ENCODE measurements around the gene GRM8. TPM values are rescaled to one million over a fixed set of nuclear protein-coding genes. Genes with fewer than 3 reads are reported as not detected.
A peak's percentile ranks its signal among the peaks of the same experiment; 100 is the strongest.

The GRM8 gene
- total RNA-seq, 1 donor from 2014 or later: 7.8 TPM

DNA sequence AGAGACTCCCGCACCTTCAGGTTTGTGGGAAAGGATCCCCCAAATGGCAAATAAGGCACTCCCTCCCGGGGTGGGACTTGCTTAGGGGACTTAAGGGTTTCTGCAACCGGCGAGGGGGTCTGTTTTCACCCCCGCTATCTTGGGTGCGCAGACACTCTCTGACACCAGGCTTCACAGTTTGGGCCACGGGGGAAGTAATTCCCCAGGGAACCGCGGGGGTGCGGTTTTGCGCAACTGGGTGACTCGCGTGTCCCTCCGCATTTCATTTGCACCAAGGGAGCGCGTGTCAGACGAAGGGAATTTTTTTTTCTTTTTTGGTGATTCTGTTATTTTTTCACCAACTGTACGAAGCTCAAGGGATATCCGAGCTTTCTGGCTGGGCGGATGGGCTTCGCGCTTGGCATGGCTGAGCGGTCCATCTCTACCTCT lies 1.7 kb downstream of the GRM8 start:
- TF ChIP-seq CTCF (IDR thresholded peaks at IDR 0.05; ENCODE audit: partially characterized antibody, unreplicated experiment): no peak
- peak overlapping the region; percentile 64 for H3K4me3 Mint-ChIP-seq (ENCODE audit: unreplicated experiment)
- peaks cover 6% of the 10 kb centered on the region for H3K4me1 Mint-ChIP-seq (ENCODE audit: low read depth, unreplicated experiment)
- H3K27ac Mint-ChIP-seq (ENCODE audit: unreplicated experiment): no peak overlapping the region
- peaks cover 14% of the 10 kb centered on the region for H3K27me3 Mint-ChIP-seq (ENCODE audit: unreplicated experiment)
- DNase-seq: no peak
- H3K9me3 Mint-ChIP-seq (ENCODE audit: unreplicated experiment): peaks cover 2% of the 10 kb centered on the region
- peaks cover 4% of the 10 kb centered on the region for H3K36me3 Mint-ChIP-seq (ENCODE audit: unreplicated experiment)

GRCh38 chr7:127250312-127251035 lies 2.3 kb downstream of the GRM8 start:
- Mint-ChIP-seq H3K4me3 (ENCODE audit: unreplicated experiment) (no peak overlapping the region), H3K27me3 (ENCODE audit: unreplicated experiment) (peaks cover 14% of the 10 kb centered on the region)

DNA sequence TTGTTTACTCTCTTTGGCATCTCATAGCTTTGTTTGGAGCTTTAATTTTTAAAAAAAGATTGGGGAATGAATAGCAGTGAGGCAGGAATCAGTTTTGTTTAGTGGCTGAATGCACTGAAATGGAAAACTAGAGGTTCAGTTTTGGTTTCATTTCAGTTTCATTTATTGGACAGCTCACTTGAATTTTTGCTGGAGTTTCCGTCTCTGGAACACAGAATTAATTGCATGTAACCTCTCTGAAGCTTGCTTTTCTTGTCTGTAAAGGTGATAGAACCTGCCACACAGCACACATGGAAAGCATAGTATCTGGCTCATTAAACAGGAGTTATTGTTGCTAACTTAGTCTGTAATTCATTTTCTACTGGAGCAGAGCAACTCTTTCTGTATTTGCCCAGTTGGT lies 7.1 kb downstream of the GRM8 start:
- Mint-ChIP-seq H3K4me3 (ENCODE audit: unreplicated experiment) (no peak overlapping the region), H3K4me1 (ENCODE audit: low read depth, unreplicated experiment) (peaks cover 16% of the 10 kb centered on the region), H3K27ac (ENCODE audit: unreplicated experiment) (peak overlapping the region; percentile 21), H3K27me3 (ENCODE audit: unreplicated experiment) (peaks cover 8% of the 10 kb centered on the region), H3K36me3 (ENCODE audit: unreplicated experiment) (peaks cover 4% of the 10 kb centered on the region), H3K9me3 (ENCODE audit: unreplicated experiment) (peaks cover 2% of the 10 kb centered on the region)
- DNase-seq: no peak
- no peak for TF ChIP-seq CTCF (IDR thresholded peaks at IDR 0.05; ENCODE audit: partially characterized antibody, unreplicated experiment)

More at GRCh38 chr7:127250312-127251035, 2.3 kb downstream of the GRM8 start:
- Mint-ChIP-seq H3K36me3 (ENCODE audit: unreplicated experiment) (peaks cover 4% of the 10 kb centered on the region), H3K9me3 (ENCODE audit: unreplicated experiment) (peaks cover 2% of the 10 kb centered on the region), H3K4me1 (ENCODE audit: low read depth, unreplicated experiment) (peaks cover 6% of the 10 kb centered on the region), H3K27ac (ENCODE audit: unreplicated experiment) (no peak overlapping the region)
- no peak for TF ChIP-seq CTCF (IDR thresholded peaks at IDR 0.05; ENCODE audit: partially characterized antibody, unreplicated experiment)
- DNase-seq: no peak

DNA sequence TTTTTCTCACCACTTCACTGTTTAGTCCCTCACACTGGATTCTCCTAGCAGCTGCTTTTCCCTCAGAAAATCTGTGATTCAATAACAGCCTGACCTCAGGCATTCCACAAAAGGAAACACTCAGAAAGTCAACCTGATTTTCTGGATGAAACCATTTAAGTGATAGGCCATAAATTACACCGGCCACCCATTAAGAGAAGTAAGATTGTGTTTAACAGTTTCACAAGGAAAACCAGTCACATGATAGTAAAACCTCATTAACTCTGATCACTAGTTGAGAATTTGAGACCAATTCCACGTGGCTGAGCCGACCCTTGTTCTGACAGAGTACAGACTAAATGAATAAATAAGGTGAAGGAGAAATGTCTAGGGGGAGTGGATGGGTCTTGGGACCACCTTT lies 7.7 kb downstream of the GRM8 start:
- H3K27me3 Mint-ChIP-seq (ENCODE audit: unreplicated experiment): peaks cover 8% of the 10 kb centered on the region
- H3K36me3 Mint-ChIP-seq (ENCODE audit: unreplicated experiment): peaks cover 4% of the 10 kb centered on the region
- H3K4me3 Mint-ChIP-seq (ENCODE audit: unreplicated experiment): peak overlapping the region; percentile 22
- no peak overlapping the region for H3K27ac Mint-ChIP-seq (ENCODE audit: unreplicated experiment)
- H3K4me1 Mint-ChIP-seq (ENCODE audit: low read depth, unreplicated experiment): peaks cover 16% of the 10 kb centered on the region
- TF ChIP-seq CTCF (IDR thresholded peaks at IDR 0.05; ENCODE audit: partially characterized antibody, unreplicated experiment): no peak
- no peak for DNase-seq
- H3K9me3 Mint-ChIP-seq (ENCODE audit: unreplicated experiment): peaks cover 2% of the 10 kb centered on the region

- H3K4me3 Mint-ChIP-seq (ENCODE audit: unreplicated experiment): no peak overlapping the region
- H3K4me1 Mint-ChIP-seq (ENCODE audit: low read depth, unreplicated experiment): peaks cover 3% of the 10 kb centered on the region
- H3K9me3 Mint-ChIP-seq (ENCODE audit: unreplicated experiment): no peaks in the 10 kb centered on the region
- peaks cover 8% of the 10 kb centered on the region for H3K36me3 Mint-ChIP-seq (ENCODE audit: unreplicated experiment)
- no peaks in the 10 kb centered on the region for H3K27me3 Mint-ChIP-seq (ENCODE audit: unreplicated experiment)
- DNase-seq: no peak
- peak; percentile 20 for TF ChIP-seq CTCF (IDR thresholded peaks at IDR 0.05; ENCODE audit: partially characterized antibody, unreplicated experiment)
- no peak overlapping the region for H3K27ac Mint-ChIP-seq (ENCODE audit: unreplicated experiment)
These were observed 12.9 kb downstream of the GRM8 start for GRCh38 chr7:127239814-127240213.
